Epithelial cell of esophagus (primary cell): Measurements from ENCODE around the gene P2RX7.
"Not testable (repeated sequence)": the region's sequence is repeated elsewhere in the genome, so short reads cannot be mapped to it uniquely, and the experiment has no call there.

Experiments
- DNase-seq: peaks from one replicate; pipeline ENCODE4 v3.0.0; 2010; ENCODE audit warnings: low read depth
- H3K4me3 ChIP-seq: 2 replicates; pipeline ENCODE4 v1.5.1; 2011; ENCODE audit warnings: mild to moderate bottlenecking, low read length, control low read depth
- TF ChIP-seq, protein P1 (sequence below): IDR thresholded peaks from 2 replicates; pipeline ENCODE4 v1.5.1; 2011; ENCODE audit warnings: low read depth, mild to moderate bottlenecking, low read length, control low read depth, inconsistent platforms; ENCODE audit not compliant: insufficient read depth; ENCODE audit errors: missing control alignments

Gene P2RX7

DNA sequence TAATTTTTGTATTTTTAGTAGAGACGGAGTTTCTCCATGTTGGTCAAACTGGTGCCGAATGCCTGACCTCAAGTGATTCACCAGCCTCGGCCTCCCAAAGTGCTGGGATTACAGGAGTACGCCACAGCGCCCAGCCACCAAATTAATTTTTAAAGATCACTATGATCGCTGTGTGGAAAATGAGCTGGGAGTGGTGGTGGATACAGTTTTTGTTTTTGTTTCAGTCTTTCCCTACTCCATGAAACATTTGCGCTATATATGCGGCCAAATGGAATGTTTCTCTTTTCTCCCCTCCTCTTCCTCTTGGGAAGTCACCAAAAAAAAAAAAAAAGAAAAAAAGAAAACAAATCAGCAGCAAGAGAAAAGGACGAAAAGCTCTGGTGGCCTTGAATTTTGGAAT is 56.5 kb downstream of the P2RX7 start:
- TF ChIP-seq, protein P1, sequence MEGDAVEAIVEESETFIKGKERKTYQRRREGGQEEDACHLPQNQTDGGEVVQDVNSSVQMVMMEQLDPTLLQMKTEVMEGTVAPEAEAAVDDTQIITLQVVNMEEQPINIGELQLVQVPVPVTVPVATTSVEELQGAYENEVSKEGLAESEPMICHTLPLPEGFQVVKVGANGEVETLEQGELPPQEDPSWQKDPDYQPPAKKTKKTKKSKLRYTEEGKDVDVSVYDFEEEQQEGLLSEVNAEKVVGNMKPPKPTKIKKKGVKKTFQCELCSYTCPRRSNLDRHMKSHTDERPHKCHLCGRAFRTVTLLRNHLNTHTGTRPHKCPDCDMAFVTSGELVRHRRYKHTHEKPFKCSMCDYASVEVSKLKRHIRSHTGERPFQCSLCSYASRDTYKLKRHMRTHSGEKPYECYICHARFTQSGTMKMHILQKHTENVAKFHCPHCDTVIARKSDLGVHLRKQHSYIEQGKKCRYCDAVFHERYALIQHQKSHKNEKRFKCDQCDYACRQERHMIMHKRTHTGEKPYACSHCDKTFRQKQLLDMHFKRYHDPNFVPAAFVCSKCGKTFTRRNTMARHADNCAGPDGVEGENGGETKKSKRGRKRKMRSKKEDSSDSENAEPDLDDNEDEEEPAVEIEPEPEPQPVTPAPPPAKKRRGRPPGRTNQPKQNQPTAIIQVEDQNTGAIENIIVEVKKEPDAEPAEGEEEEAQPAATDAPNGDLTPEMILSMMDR, result no peak
- no peak overlapping the region for H3K4me3 ChIP-seq
- no peak for DNase-seq

DNA sequence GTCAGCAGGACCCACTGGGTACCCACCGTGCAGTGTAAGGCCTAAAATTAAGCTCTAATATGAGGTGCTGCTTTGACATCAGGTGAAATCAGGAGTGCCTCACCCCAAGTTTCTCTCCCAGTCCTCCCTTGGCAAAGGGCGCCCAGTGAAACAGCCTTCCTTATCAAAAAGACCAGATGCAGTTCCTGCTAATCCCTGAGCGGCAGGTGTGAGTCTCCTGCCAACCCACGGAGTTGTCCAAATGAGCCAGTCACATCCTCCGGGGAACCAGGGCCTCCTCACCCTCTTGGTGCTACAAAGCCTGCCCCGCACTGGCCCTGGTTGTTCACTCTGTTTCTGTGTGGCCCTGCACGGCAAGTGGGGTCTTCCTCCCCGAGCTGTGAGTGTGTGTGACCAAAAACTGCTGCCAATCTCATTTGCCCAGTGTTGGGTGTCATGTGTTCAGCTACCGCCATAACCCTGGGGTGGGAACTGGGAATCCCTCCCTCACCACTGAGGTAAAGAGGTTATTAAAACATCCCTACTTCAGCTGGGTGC is 57.0 kb downstream of the P2RX7 start:
- DNase-seq, result no peak
- TF ChIP-seq, protein P1, result no peak
- H3K4me3 ChIP-seq, result no peak overlapping the region

DNA sequence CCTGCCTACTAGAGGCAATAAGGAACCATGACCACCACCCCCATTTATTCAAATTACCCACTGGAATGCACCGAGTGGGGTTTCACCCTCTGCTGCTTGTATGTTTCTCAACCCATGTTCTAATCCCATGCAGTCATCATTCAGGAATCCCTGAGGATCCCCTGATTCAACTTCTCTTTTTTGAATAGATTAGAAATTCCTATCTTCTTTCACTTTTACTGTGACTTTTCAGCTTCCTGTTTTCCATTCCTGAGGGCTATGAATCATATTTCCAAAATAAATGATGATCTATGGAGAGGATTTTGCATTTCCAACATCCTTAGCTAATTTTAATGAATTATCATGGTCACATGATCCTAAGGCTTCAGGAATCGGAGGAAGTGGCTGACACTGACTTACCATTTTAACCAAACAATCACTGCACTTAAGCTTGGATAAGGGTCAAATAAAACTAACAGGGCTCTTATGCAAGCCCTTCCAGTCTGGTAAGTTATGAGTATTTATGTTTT is 57.9 kb downstream of the P2RX7 start:
- TF ChIP-seq, protein P1, result no peak
- H3K4me3 ChIP-seq, result no peak overlapping the region
- peak; percentile 89 for DNase-seq

DNA sequence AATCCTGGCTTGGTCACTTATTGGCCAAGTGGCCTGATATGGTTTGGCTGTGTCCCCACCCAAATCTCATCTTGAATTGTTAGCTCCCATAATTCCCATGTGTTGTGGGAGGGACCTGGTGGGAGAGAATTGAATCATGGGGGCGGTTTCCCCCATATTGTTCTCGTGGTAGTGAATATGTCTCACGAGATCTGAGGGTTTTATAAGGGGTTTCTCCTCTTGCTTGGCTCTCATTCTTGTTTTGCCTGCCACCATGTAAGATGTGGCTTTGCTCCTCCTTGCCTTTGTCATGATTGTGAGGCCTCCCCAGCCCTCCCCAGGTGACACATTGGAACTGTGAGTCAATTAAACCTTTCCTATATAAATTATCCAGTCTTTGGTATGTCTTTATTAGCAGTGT is 58.5 kb downstream of the P2RX7 start:
- no peak for DNase-seq
- no peak overlapping the region for H3K4me3 ChIP-seq
- TF ChIP-seq, protein P1, result no peak

DNA sequence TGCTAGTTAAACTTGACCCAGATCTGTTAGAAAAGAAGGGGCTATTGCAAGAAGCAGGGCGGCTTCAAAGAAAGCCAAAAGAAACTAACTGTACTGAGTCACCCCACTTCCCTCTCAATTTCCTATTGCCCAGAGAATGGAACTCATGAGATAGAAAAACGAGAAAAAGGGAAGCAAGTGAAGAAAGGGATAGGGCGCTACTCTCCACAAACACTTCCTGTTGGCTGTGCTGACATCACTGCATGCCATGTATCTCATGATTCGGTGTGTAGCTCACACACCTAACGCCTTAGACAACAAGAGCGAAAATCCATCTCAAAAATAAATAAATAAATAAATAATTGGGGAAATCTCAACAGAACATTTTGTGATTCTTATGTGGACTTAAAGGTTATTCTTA is 64.2 kb downstream of the P2RX7 start:
- no peak for DNase-seq
- H3K4me3 ChIP-seq, result no peak overlapping the region
- TF ChIP-seq, protein P1, result no peak

DNA sequence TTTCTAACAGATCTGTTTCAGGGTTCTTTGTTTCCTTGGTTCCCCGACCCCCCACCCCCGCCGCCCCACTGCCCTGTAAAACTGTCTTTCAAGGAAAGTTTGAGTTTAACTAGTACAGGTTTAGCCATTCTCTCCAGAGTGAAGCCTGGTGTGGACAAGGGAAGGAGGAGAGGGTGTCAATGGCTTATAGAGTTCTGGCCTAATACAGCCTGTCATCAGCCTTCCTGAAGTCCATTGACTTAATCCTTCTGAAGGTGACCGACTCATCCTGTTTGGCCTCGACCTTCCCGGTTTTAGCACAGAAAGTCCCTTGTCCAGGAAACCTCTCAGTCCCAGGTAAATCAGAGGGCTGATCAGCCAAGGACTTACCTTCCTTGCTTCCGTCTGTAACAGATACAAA is 66.3 kb downstream of the P2RX7 start:
- TF ChIP-seq, protein P1, result no peak
- DNase-seq, result no peak
- no peak overlapping the region for H3K4me3 ChIP-seq

DNA sequence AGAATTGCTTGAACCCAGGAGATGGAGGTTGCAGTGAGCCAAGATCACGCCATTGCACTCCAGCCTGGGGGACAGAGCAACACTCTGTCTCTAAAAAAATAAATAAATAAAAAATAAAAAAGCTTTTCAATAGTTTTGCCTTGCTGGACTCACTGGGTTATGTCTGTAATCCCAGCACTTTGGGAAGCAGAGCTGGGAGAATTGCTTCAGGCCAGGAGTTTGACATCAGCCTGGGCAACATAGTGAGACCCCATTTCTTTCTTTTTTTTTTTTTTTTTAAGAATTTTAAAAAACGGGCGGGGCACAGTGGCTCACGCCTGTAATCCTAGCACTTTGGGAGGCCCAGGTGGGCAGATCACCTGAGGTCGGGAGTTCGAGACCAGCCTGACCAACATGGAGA is 68.5 kb downstream of the P2RX7 start:
- not testable (repeated sequence) for H3K4me3 ChIP-seq, DNase-seq
